Hepatocyte (in vitro differentiated cells): ENCODE measurements around the gene WEE2. TPM values are rescaled to one million over a fixed set of nuclear protein-coding genes. Genes with fewer than 3 reads are reported as not detected.
A peak's percentile ranks its signal among the peaks of the same experiment; 100 is the strongest.

Experiments
- DNase-seq: peaks from one replicate; pipeline ENCODE4 v3.0.0-alpha.2; 2016; ENCODE audit warnings: low spot score
- H2AFZ ChIP-seq: fragments of 200-600 bp; sonication (generic); 2 replicates; pipeline ENCODE4 v1.6.0; 2016; ENCODE audit warnings: antibody characterized with exemption, mild to moderate bottlenecking
- H3K27ac ChIP-seq: fragments of 200-600 bp; sonication (generic); 2 replicates; pipeline ENCODE4 v1.5.1; 2016; ENCODE audit warnings: mild to moderate bottlenecking
- H3K27me3 ChIP-seq: fragments of 200-600 bp; sonication (generic); 2 replicates; pipeline ENCODE4 v1.6.1; 2016
- H3K36me3 ChIP-seq: fragments of 200-600 bp; sonication (generic); replicated peaks from 2 replicates; pipeline ENCODE4 v1.5.1; 2016; ENCODE audit warnings: low read depth; ENCODE audit not compliant: insufficient read depth
- H3K4me1 ChIP-seq: fragments of 200-600 bp; sonication (generic); 2 replicates; pipeline ENCODE4 v1.5.1; 2016; ENCODE audit warnings: mild to moderate bottlenecking, moderate library complexity; ENCODE audit not compliant: insufficient read depth
- H3K4me2 ChIP-seq: fragments of 200-600 bp; sonication (generic); 2 replicates; pipeline ENCODE4 v1.6.0; 2016
- H3K4me3 ChIP-seq: fragments of 200-600 bp; sonication (generic); 2 replicates; pipeline ENCODE4 v1.5.1; 2016; ENCODE audit warnings: mild to moderate bottlenecking
- H3K79me2 ChIP-seq: fragments of 200-600 bp; sonication (generic); 2 replicates; pipeline ENCODE4 v1.6.0; 2017; ENCODE audit warnings: mild to moderate bottlenecking
- H3K9me2 ChIP-seq: fragments of 200-600 bp; sonication (generic); replicated peaks from 2 replicates; pipeline ENCODE4 v1.6.0; 2017; ENCODE audit warnings: mild to moderate bottlenecking; ENCODE audit not compliant: insufficient read depth
- H3K9me3 ChIP-seq: fragments of 200-600 bp; sonication (generic); 2 replicates; pipeline ENCODE4 v1.5.1; 2016; ENCODE audit warnings: low read depth, mild to moderate bottlenecking
- H4K20me1 ChIP-seq: fragments of 200-600 bp; sonication (generic); 2 replicates; pipeline ENCODE4 v1.6.0; 2016; ENCODE audit warnings: mild to moderate bottlenecking; ENCODE audit not compliant: insufficient read depth, poor library complexity, severe bottlenecking
- CTCF ChIP-seq: fragments of 200-600 bp; sonication (generic); IDR thresholded peaks from 2 replicates; pipeline ENCODE4 v1.5.1; 2016; ENCODE audit warnings: antibody characterized with exemption, mild to moderate bottlenecking; ENCODE audit not compliant: poor library complexity
- EZH2 ChIP-seq: fragments of 200-600 bp; sonication (generic); IDR thresholded peaks from 2 replicates; pipeline ENCODE4 v1.6.1; 2016; ENCODE audit warnings: antibody characterized with exemption, mild to moderate bottlenecking, borderline replicate concordance
- EZH2phosphoT487 ChIP-seq: fragments of 200-600 bp; sonication (generic); IDR thresholded peaks from one replicate; pipeline ENCODE4 v1.6.1; 2018; ENCODE audit warnings: antibody characterized with exemption, mild to moderate bottlenecking, low read depth, moderate library complexity; ENCODE audit not compliant: unreplicated experiment, severe bottlenecking
- WGBS: methylation state at CpG from one replicate; pipeline ENCODE4 v1.1.6; 2016; ENCODE audit warnings: low lambda C conversion rate; ENCODE audit errors: missing lambda C conversion rate; 5-methylcytosine and 5-hydroxymethylcytosine counted together
- polyA plus RNA-seq: library from polyadenylated mRNA; unstranded; fragments of >200 nt; fragmentation: Nextera tagmentation; extraction: Ambion mirVana; gene quantifications from 2 replicates; pipeline ENCODE4 v1.2.1, GENCODE V29; 2016
- total RNA-seq: library from RNA; depleted of rRNA; stranded (reverse); fragments of >200 nt; gene quantifications from 2 replicates; pipeline ENCODE4 v1.2.3, GENCODE V29; 2014

Gene WEE2
- total and polyA plus RNA-seq, 2 experiments from 2014 or later: 0.89 to 3.6 TPM

GRCh38 chr7:141709749-141710148, 1.6 kb downstream of the WEE2 start:
- Histone ChIP-seq H3K79me2 (no peaks in the 10 kb centered on the region), H3K27me3 (no peaks in the 10 kb centered on the region), H3K9me3 (no peaks in the 10 kb centered on the region), H3K4me1 (peaks cover 25% of the 10 kb centered on the region), H4K20me1 (no peaks in the 10 kb centered on the region), H3K9me2 (no peaks in the 10 kb centered on the region), H3K4me2 (no peak overlapping the region), H3K27ac (no peak overlapping the region), H3K4me3 (no peak overlapping the region), H2AFZ (no peak overlapping the region), H3K36me3 (no peaks in the 10 kb centered on the region)
- no peak for DNase-seq
- 89% methylated on average over 4 of the region's 4 CpGs for WGBS
- TF ChIP-seq EZH2phosphoT487 (no peak), CTCF (no peak), EZH2 (no peak)

- Histone ChIP-seq H2AFZ (no peak overlapping the region), H3K9me3 (no peaks in the 10 kb centered on the region), H3K27ac (no peak overlapping the region), H3K4me1 (peaks cover 21% of the 10 kb centered on the region), H4K20me1 (no peaks in the 10 kb centered on the region), H3K36me3 (no peaks in the 10 kb centered on the region), H3K4me3 (no peak overlapping the region), H3K79me2 (no peaks in the 10 kb centered on the region), H3K27me3 (no peaks in the 10 kb centered on the region), H3K4me2 (no peak overlapping the region), H3K9me2 (no peaks in the 10 kb centered on the region)
- no peak for DNase-seq
- 50% methylated on average over 1 of the region's 1 CpG for WGBS
- TF ChIP-seq EZH2phosphoT487 (no peak), CTCF (no peak), EZH2 (no peak)
These were observed 2.1 kb downstream of the WEE2 start for GRCh38 chr7:141710301-141710700.

- Histone ChIP-seq H2AFZ (no peak overlapping the region), H3K4me2 (no peak overlapping the region), H3K9me3 (no peaks in the 10 kb centered on the region), H3K27ac (peak overlapping the region; percentile 73), H3K4me1 (peaks cover 13% of the 10 kb centered on the region), H3K27me3 (no peaks in the 10 kb centered on the region), H3K4me3 (no peak overlapping the region), H3K36me3 (no peaks in the 10 kb centered on the region), H3K79me2 (no peaks in the 10 kb centered on the region), H3K9me2 (no peaks in the 10 kb centered on the region), H4K20me1 (no peaks in the 10 kb centered on the region)
- no peak for TF ChIP-seq CTCF
- TF ChIP-seq EZH2: no peak
- no peak for TF ChIP-seq EZH2phosphoT487
- DNase-seq: no peak
- 84% methylated on average over 5 of the region's 5 CpGs for WGBS
These were observed 4.6 kb downstream of the WEE2 start for GRCh38 chr7:141712603-141713255.
